Ovary (tissue), 9 donors: ENCODE measurements around the gene TMEM123. TPM values are rescaled to one million over a fixed set of nuclear protein-coding genes. Genes with fewer than 3 reads are reported as not detected.
A peak's percentile ranks its signal among the peaks of the same experiment; 100 is the strongest.

Experiments
- DNase-seq, 5 donors: peaks; one replicate each; pipeline ENCODE4 v3.0.0-alpha.2; 2019 to 2020
- H3K27ac ChIP-seq, 2 donors: fragments of 200-600 bp; one replicate each; pipeline versions ENCODE4 v1.5.1 to v1.8.0; 2019 to 2022
- H3K27me3 ChIP-seq: fragments of 200-600 bp; one replicate; pipeline ENCODE4 v1.8.0; 2022
- H3K36me3 ChIP-seq: fragments of 200-600 bp; sonication (generic); one replicate; pipeline ENCODE4 v1.5.1; 2019
- H3K4me1 ChIP-seq: one replicate; pipeline ENCODE4 v1.8.1; 2013; ENCODE audit warnings: mild to moderate bottlenecking, moderate library complexity; ENCODE audit not compliant: insufficient read depth
- H3K4me3 ChIP-seq: fragments of 200-600 bp; sonication (generic); one replicate; pipeline ENCODE4 v1.5.1; 2017
- H3K9me3 ChIP-seq, 2 donors: fragments of 200-600 bp in 1 of 2; sonication (generic) in 1 of 2; one replicate each; pipeline versions ENCODE4 v1.5.1 to v1.8.1; 2013 to 2019; ENCODE audit warnings: mild to moderate bottlenecking in 1 of 2, moderate library complexity in 1 of 2
- CTCF ChIP-seq, 3 donors: fragments of 450-650 bp in 2 of 3; fragments of 200-600 bp in 1 of 3; IDR thresholded peaks; one replicate each; pipeline versions ENCODE4 v1.5.1 to v1.8.0; 2016 to 2022; ENCODE audit warnings: antibody characterized with exemption in 3 of 3, mild to moderate bottlenecking in 1 of 3
- EP300 ChIP-seq: sonication (generic); formaldehyde crosslinking; IDR thresholded peaks from one replicate; pipeline ENCODE4 v1.6.1; 2017; ENCODE audit warnings: antibody characterized with exemption
- POLR2A ChIP-seq: fragments of 450-650 bp; IDR thresholded peaks from one replicate; pipeline ENCODE4 v1.6.1; 2017; ENCODE audit warnings: antibody characterized with exemption, mild to moderate bottlenecking, moderate library complexity
- WGBS, 3 donors: extraction: QIAGEN DNeasy Blood & Tissue Kit in 1 of 3; methylation state at CpG; one replicate each; pipeline versions ENCODE4 v1.1.5 to v1.1.7; 2013 to 2017; 5-methylcytosine and 5-hydroxymethylcytosine counted together
- intact Hi-C, 4 donors: fragments of 100-400 bp; cut with DNase I; formaldehyde crosslinking; loops; one replicate each; pipeline versions ENCODE4 v1.11.0 to v1.15.1; 2022 to 2023
- polyA plus RNA-seq, 2 donors: library from polyadenylated mRNA; stranded (reverse); fragments of 200-250 nt in 1 of 2; fragments of 350-450 nt in 1 of 2; fragmentation: Illumina TruSeq in 1 of 2; extraction: RNeasy Lipid Tissue Mini Kit (QIAGEN cat#74804) in 1 of 2; gene quantifications; one replicate each; pipeline ENCODE4 v1.2.3, GENCODE V29; 2013 to 2014
- total RNA-seq, 7 donors: library from RNA; depleted of rRNA in 2 of 7; stranded (reverse); fragments of >200 nt in 2 of 7; fragmentation: NEBNext Ultra II Directional in 3 of 7; extraction: Animal tissue kit (Norgen Biotek cat#: 25700) in 3 of 7; gene quantifications; one replicate each; pipeline versions ENCODE4 v1.1.0 to v1.2.4, GENCODE V29; 2016 to 2023
- donor health status: DM: no; HTN: no; CAD: no; lungs with moderate emphysema.
- donor health status: DM: no; HTN: no; CAD: no.
- donor health status: Bipolar disorder and iron deficiency.
- donor health status: DM: yes; HTN: yes; CAD: no.
- donor health status: DM: no; HTN: no; CAD: no.
- donor health status: DM: yes; HTN: yes; CAD: no.

The TMEM123 gene
- total and polyA plus RNA-seq, 9 donors = 69.4 to 165 (median 124) TPM

GRCh38 chr11:102453921-102454320, 1.4 kb upstream of the TMEM123 start:
- DNase-seq = no peak
- H3K27ac ChIP-seq = no peak overlapping the region
- no peaks in the 10 kb centered on the region for H3K27me3 ChIP-seq
- TF ChIP-seq CTCF (IDR thresholded peaks at IDR 0.05) (no peak), EP300 (no peak), POLR2A (no peak)
- H3K36me3 ChIP-seq = no peaks in the 10 kb centered on the region
- intact Hi-C loops = loop anchor here in 1 of 4 donors (10.0 kb wide), 1 partner anchor 109 kb away; the partner anchor contains the start of gene BIRC2
- 83 to 86% (median 83%) methylated on average over 3 of the region's 3 CpGs for WGBS, 3 donors
- no peaks in the 10 kb centered on the region for H3K9me3 ChIP-seq
- no peak overlapping the region for H3K4me3 ChIP-seq
- H3K4me1 ChIP-seq = peaks cover 8% of the 10 kb centered on the region

- 3 to 4% (median 4%) methylated on average over 8 of the region's 8 CpGs for WGBS, 3 donors
- intact Hi-C loops = loop anchor here in 1 of 4 donors (10.0 kb wide), 1 partner anchor 108 kb away; the partner anchor contains the start of gene BIRC2
- TF ChIP-seq POLR2A = no peak
- TF ChIP-seq EP300 = no peak
- no peak for TF ChIP-seq CTCF (IDR thresholded peaks at IDR 0.05)
- Histone ChIP-seq H3K27ac (peak overlapping the region in 1 of 2 donors; percentile 89), H3K4me3 (peak overlapping the region; percentile 96), H3K9me3 (no peaks in the 10 kb centered on the region), H3K27me3 (no peaks in the 10 kb centered on the region), H3K4me1 (peaks cover 8% of the 10 kb centered on the region), H3K36me3 (no peaks in the 10 kb centered on the region)
- peak in 2 of 5 donors; percentile 23 to 50 for DNase-seq
Observed at GRCh38 chr11:102453302-102453695, 734 bp upstream of the TMEM123 start.

GRCh38 chr11:102451681-102452460, 694 bp downstream of the TMEM123 start:
- no peaks in the 10 kb centered on the region for H3K27me3 ChIP-seq
- peak; percentile 53 to 74 (median 65) for DNase-seq
- no peak for TF ChIP-seq EP300
- TF ChIP-seq POLR2A = no peak
- no peak for TF ChIP-seq CTCF (IDR thresholded peaks at IDR 0.05)
- WGBS, 3 donors = 0 to 1% (median 0%) methylated on average over 53 to 55 of the region's 55 CpGs
- peak overlapping the region; percentile 96 for H3K4me3 ChIP-seq
- H3K27ac ChIP-seq = peak overlapping the region; percentile 79 to 89
- H3K4me1 ChIP-seq = peaks cover 8% of the 10 kb centered on the region
- intact Hi-C loops = loop anchor here in 1 of 4 donors (10.0 kb wide), 1 partner anchor 107 kb away; the partner anchor contains the start of gene BIRC2
- H3K36me3 ChIP-seq = no peaks in the 10 kb centered on the region
- no peaks in the 10 kb centered on the region for H3K9me3 ChIP-seq

- TF ChIP-seq POLR2A (no peak), CTCF (IDR thresholded peaks at IDR 0.05) (no peak), EP300 (no peak)
- no peak for DNase-seq
- Histone ChIP-seq H3K4me1 (peaks cover 8% of the 10 kb centered on the region), H3K9me3 (no peaks in the 10 kb centered on the region), H3K27me3 (no peaks in the 10 kb centered on the region), H3K27ac (peak overlapping the region; percentile 79 to 89), H3K36me3 (no peaks in the 10 kb centered on the region), H3K4me3 (peak overlapping the region; percentile 96)
- intact Hi-C loops = loop anchor here in 1 of 4 donors (10.0 kb wide), 1 partner anchor 106 kb away; the partner anchor contains the start of gene BIRC2
- WGBS, 3 donors = 17 to 23% (median 22%) methylated on average over 6 of the region's 6 CpGs
Observed at GRCh38 chr11:102451041-102451680, 1.4 kb downstream of the TMEM123 start.
